Fibroblast of lung (primary cell): ENCODE measurements around the gene SPAG9. TPM values are rescaled to one million over a fixed set of nuclear protein-coding genes. Genes with fewer than 3 reads are reported as not detected.
"Not testable (repeated sequence)": the region's sequence is repeated elsewhere in the genome, so short reads cannot be mapped to it uniquely, and the experiment has no call there.

ENCODE experiments used
- DNase-seq, 2 donors: peaks; one replicate each; pipeline versions ENCODE4 v3.0.0 to v3.0.0-alpha.2; 2010; ENCODE audit warnings: low read depth in 2 of 2
- H2AFZ ChIP-seq: 2 replicates; pipeline ENCODE4 v1.5.1; 2012; ENCODE audit warnings: low read length, control low read depth, inconsistent platforms
- H3K27ac ChIP-seq: 2 replicates; pipeline ENCODE4 v1.5.1; 2011; ENCODE audit warnings: low read length, control low read depth; ENCODE audit not compliant: insufficient read depth
- H3K27me3 ChIP-seq: 2 replicates; pipeline ENCODE4 v1.5.1; 2011; ENCODE audit warnings: mild to moderate bottlenecking, low read length; ENCODE audit not compliant: control insufficient read depth, insufficient read depth
- H3K36me3 ChIP-seq: 2 replicates; pipeline ENCODE4 v1.5.1; 2011; ENCODE audit warnings: low read length; ENCODE audit not compliant: control insufficient read depth, insufficient read depth
- H3K4me1 ChIP-seq: 2 replicates; pipeline ENCODE4 v1.5.1; 2011; ENCODE audit warnings: low read length; ENCODE audit not compliant: control insufficient read depth, insufficient read depth; ENCODE audit errors: extremely low read depth
- H3K4me2 ChIP-seq: 2 replicates; pipeline ENCODE4 v1.5.1; 2011; ENCODE audit warnings: low read length, control low read depth; ENCODE audit not compliant: insufficient read depth; ENCODE audit errors: extremely low read depth
- H3K4me3 ChIP-seq, 4 experiments: fragments of 200-600 bp in 1 of 4; sonication (generic) in 1 of 4; replicated peaks in 1 of 4; 2 replicates each; pipeline ENCODE4 v1.5.1; 2011 to 2016; ENCODE audit warnings: low read length in 4 of 4, low read depth in 3 of 4, mild to moderate bottlenecking in 3 of 4, control low read depth in 2 of 4, inconsistent platforms in 1 of 4, mixed read lengths in 1 of 4; ENCODE audit not compliant: insufficient read depth in 1 of 4; ENCODE audit errors: control extremely low read depth in 1 of 4
- H3K79me2 ChIP-seq: 2 replicates; pipeline ENCODE4 v1.5.1; 2012; ENCODE audit warnings: mild to moderate bottlenecking, low read length, inconsistent platforms; ENCODE audit not compliant: control insufficient read depth, insufficient read depth
- H3K9ac ChIP-seq: 2 replicates; pipeline ENCODE4 v1.5.1; 2011; ENCODE audit warnings: mild to moderate bottlenecking, low read length, control low read depth; ENCODE audit not compliant: insufficient read depth
- H3K9me3 ChIP-seq: 2 replicates; pipeline ENCODE4 v1.5.1; 2012; ENCODE audit warnings: low read depth, low read length; ENCODE audit not compliant: control insufficient read depth, insufficient read depth
- H4K20me1 ChIP-seq: 2 replicates; pipeline ENCODE4 v1.5.1; 2011; ENCODE audit warnings: low read length; ENCODE audit not compliant: control insufficient read depth, insufficient read depth; ENCODE audit errors: extremely low read depth
- CTCF ChIP-seq, 2 donors: IDR thresholded peaks in 1 of 2; conservative IDR thresholded peaks in 1 of 2; 1 replicate in 1 of 2; 2 replicates in 1 of 2; pipeline ENCODE4 v1.5.1; 2011 to 2012; ENCODE audit warnings: low read length in 2 of 2, control low read depth in 1 of 2, inconsistent platforms in 1 of 2, low read depth in 1 of 2, mild to moderate bottlenecking in 1 of 2
- EZH2 ChIP-seq: IDR thresholded peaks from 2 replicates; pipeline ENCODE4 v1.5.1; 2012; ENCODE audit warnings: low read length, control low read depth, mild to moderate bottlenecking; ENCODE audit errors: missing control alignments
- polyA plus RNA-seq, 2 donors: library from polyadenylated mRNA; depleted of rRNA in 1 of 2; stranded (reverse) in 1 of 2; unstranded in 1 of 2; fragments of >200 nt; gene quantifications; 2 replicates each; pipeline ENCODE4 v1.2.1, GENCODE V29; 2011 to 2012; ENCODE audit warnings: missing spikeins in 1 of 2
- total RNA-seq: library from RNA; depleted of rRNA; stranded (reverse); fragments of >200 nt; gene quantifications from 2 replicates; pipeline ENCODE4 v1.2.1, GENCODE V29; 2014

Gene SPAG9
- total and polyA plus RNA-seq, 2 donors (not counting 1 experiment from before 2014, with no cell fraction given), result 49.8 to 126 TPM

DNA sequence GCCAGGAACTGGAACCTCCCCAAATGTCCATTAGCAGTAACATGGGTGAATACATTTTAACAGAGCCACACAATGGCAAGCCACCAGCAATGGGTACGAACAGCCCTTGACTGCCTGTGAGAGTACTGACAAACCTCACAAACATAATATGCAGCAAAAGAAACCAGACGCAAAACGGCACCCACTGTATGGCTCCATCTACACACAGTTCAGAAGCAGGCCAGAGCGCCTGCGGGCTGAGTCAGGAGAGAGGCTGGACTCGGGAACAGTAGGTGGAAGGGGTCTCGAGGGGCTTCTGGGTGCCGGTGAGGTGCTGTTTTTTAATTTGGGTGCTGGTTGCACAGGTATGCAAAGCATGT, 177.1 kb downstream of the SPAG9 start:
- H3K27ac ChIP-seq, result no peak overlapping the region
- no peaks in the 10 kb centered on the region for H4K20me1 ChIP-seq
- no peaks in the 10 kb centered on the region for H3K79me2 ChIP-seq
- H3K4me2 ChIP-seq, result no peak overlapping the region
- H3K36me3 ChIP-seq, result no peaks in the 10 kb centered on the region
- DNase-seq, result no peak
- no peaks in the 10 kb centered on the region for H3K27me3 ChIP-seq
- no peak overlapping the region for H3K9ac ChIP-seq
- peaks cover 7% of the 10 kb centered on the region for H3K4me1 ChIP-seq
- no peak for TF ChIP-seq CTCF (conservative IDR thresholded peaks at IDR 0.05 in 1 of 2, IDR thresholded peaks at IDR 0.05 in 1 of 2; ENCODE audit: low read depth in 1 of 2, low read length in 2 of 2)
- no peak for TF ChIP-seq EZH2
- no peaks in the 10 kb centered on the region for H3K9me3 ChIP-seq
- no peak overlapping the region for H2AFZ ChIP-seq
- no peak overlapping the region for H3K4me3 ChIP-seq

- not testable (repeated sequence) for H3K9me3 ChIP-seq, H3K4me1 ChIP-seq, H2AFZ ChIP-seq, H3K4me3 ChIP-seq, H3K27me3 ChIP-seq, H3K4me2 ChIP-seq, H3K27ac ChIP-seq, H3K79me2 ChIP-seq, H3K9ac ChIP-seq, H3K36me3 ChIP-seq, DNase-seq, H4K20me1 ChIP-seq
Observed at GRCh38 chr17:50941676-50942048, 179.0 kb downstream of the SPAG9 start.

- Histone ChIP-seq H3K36me3 (no peaks in the 10 kb centered on the region), H3K4me2 (no peak overlapping the region), H3K9me3 (no peaks in the 10 kb centered on the region), H3K27ac (no peak overlapping the region), H3K4me1 (peaks cover 5% of the 10 kb centered on the region), H3K4me3 (no peak overlapping the region), H3K9ac (no peak overlapping the region), H2AFZ (no peak overlapping the region), H3K79me2 (no peaks in the 10 kb centered on the region), H4K20me1 (no peaks in the 10 kb centered on the region), H3K27me3 (no peaks in the 10 kb centered on the region)
- TF ChIP-seq EZH2 (no peak), CTCF (conservative IDR thresholded peaks at IDR 0.05 in 1 of 2, IDR thresholded peaks at IDR 0.05 in 1 of 2; ENCODE audit: low read depth in 1 of 2, low read length in 2 of 2) (no peak)
- DNase-seq, result no peak
Observed at GRCh38 chr17:50939795-50940684, 180.6 kb downstream of the SPAG9 start.
